Measurements from ENCODE around the gene SSTR1. TPM values are rescaled to one million over a fixed set of nuclear protein-coding genes. Genes with fewer than 3 reads are reported as not detected.

The SSTR1 gene
- total RNA-seq, 4 donors from 2014 or later, result 0.16 to 0.83 (median 0.33) TPM; not detected in 1

DNA sequence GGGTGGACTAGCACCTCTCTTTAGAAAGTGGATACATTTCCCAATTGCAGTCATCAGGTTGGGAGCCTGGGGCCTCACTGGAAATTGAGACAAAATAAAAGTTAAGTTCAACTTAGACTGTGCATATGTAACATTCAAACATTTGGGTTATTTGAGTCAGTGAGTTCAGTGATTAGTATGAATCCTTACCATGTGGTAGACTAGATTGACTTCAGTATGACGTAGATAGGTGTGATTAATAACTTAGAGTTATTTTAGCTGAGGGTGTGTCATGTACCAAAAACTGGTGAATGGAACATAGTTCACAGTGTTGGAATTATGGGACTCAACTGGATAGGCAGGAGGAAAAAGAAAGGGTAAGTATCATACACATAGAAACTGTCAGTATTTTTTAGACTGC lies 8.0 kb upstream of the SSTR1 start:
- H3K27ac ChIP-seq, result no peak overlapping the region
- no peak overlapping the region for H3K4me3 ChIP-seq
- TF ChIP-seq, protein P1, sequence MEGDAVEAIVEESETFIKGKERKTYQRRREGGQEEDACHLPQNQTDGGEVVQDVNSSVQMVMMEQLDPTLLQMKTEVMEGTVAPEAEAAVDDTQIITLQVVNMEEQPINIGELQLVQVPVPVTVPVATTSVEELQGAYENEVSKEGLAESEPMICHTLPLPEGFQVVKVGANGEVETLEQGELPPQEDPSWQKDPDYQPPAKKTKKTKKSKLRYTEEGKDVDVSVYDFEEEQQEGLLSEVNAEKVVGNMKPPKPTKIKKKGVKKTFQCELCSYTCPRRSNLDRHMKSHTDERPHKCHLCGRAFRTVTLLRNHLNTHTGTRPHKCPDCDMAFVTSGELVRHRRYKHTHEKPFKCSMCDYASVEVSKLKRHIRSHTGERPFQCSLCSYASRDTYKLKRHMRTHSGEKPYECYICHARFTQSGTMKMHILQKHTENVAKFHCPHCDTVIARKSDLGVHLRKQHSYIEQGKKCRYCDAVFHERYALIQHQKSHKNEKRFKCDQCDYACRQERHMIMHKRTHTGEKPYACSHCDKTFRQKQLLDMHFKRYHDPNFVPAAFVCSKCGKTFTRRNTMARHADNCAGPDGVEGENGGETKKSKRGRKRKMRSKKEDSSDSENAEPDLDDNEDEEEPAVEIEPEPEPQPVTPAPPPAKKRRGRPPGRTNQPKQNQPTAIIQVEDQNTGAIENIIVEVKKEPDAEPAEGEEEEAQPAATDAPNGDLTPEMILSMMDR (IDR thresholded peaks at IDR 0.05 in 4 of 5, conservative IDR thresholded peaks at IDR 0.05 in 1 of 5), result no peak
- no peak for TF ChIP-seq POLR2A (IDR thresholded peaks at IDR 0.05)
- ATAC-seq (no peak), DNase-seq (no peak)
- no peaks in the 10 kb centered on the region for H3K36me3 ChIP-seq
- in situ Hi-C loops (cut with MboI; ENCODE audit: low sequenced_read_pairs in 4 of 4) (no loop called here), intact Hi-C loops (cut with DNase I; ENCODE audit: low total_unique reads) (no loop called here)
- no peaks in the 10 kb centered on the region for H3K4me1 ChIP-seq
- H3K9me3 ChIP-seq, result no peaks in the 10 kb centered on the region
- H3K27me3 ChIP-seq, result no peaks in the 10 kb centered on the region

DNA sequence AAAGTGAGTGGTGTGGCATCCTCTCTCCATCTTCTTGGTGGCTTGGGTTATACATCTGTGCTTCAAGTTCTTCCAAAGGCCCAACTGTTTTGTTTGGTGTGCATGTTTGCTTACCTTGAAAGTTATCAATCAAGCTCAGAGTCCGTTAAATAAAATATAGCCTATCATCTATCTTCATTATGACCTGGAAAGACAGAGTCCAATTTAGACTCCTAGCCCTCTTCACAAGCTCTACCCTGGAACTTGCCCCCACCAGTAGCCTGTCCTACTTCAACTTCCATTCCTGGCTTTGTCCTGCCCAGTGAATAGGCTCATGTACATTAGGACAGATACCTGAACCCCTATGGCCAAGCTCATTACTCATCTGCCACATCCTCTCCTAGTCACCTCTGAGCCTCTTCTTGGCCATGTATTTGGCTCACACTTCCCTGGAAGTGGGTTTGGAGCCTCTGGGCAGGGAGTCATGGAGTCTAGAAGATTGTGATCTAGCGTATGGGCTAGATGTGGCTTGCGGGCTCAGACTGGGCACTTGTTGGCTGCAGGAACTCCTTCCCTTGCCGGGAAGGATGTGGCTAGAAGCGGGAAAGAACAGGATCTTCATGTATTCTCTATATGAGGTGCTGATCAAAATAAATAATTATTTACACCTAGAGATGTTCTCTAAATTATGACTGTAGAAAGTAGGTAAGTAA lies 6.4 kb upstream of the SSTR1 start:
- TF ChIP-seq, protein P1 (IDR thresholded peaks at IDR 0.05 in 4 of 5, conservative IDR thresholded peaks at IDR 0.05 in 1 of 5), result no peak
- no peak for TF ChIP-seq POLR2A (IDR thresholded peaks at IDR 0.05)

DNA sequence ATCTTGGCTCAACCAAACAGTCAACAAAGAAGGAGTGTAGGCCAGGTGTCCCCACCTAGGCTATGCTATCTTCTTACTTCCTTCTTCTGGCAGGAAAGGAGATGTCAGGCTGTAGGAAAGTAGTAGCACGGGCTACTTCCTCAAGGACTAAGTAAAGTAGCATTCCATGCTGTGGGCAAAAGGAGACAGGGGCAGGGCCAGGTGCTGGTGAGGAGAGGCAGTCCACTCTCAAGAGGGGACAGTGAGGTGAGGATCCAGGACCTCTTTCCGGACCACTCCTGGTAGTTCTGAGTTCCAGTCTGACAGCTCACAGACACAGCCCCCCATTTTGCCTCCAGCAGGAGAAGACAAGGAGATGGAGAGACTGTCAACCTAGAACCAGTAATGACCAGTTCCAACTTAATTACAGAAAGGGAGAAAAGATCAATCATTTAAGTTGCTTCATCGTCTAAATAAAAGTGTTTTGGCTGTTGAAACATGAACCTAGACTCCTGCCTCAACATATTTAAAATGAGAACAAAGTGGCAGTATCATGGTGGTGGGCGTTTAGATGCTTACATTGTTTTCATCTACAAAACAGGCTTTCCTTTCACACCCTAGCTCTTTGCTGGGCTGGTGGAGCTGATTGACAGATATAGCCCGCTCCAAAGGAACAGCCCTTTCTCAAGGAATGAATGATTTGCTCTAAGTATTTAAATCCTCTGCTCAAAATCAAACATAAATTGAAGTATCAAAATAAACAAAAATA lies 5.1 kb upstream of the SSTR1 start:
- Histone ChIP-seq H3K4me1 (no peaks in the 10 kb centered on the region), H3K9me3 (no peaks in the 10 kb centered on the region), H3K27me3 (peaks cover 0 to 12% (median 0%) of the 10 kb centered on the region in 3 donors), H3K4me3 (no peak overlapping the region), H3K36me3 (no peaks in the 10 kb centered on the region), H3K27ac (no peak overlapping the region)
- ATAC-seq (no peak), DNase-seq (no peak)
- in situ Hi-C loops (cut with MboI; ENCODE audit: low sequenced_read_pairs in 4 of 4) (no loop called here), intact Hi-C loops (cut with DNase I; ENCODE audit: low total_unique reads) (no loop called here)
- TF ChIP-seq, protein P1 (IDR thresholded peaks at IDR 0.05 in 4 of 5, conservative IDR thresholded peaks at IDR 0.05 in 1 of 5), result no peak
- TF ChIP-seq POLR2A (IDR thresholded peaks at IDR 0.05), result no peak

More for the DNA sequence above, 6.4 kb upstream of the SSTR1 start:
- Histone ChIP-seq H3K9me3 (no peaks in the 10 kb centered on the region), H3K4me3 (no peak overlapping the region), H3K27me3 (no peaks in the 10 kb centered on the region), H3K36me3 (no peaks in the 10 kb centered on the region), H3K27ac (no peak overlapping the region), H3K4me1 (no peaks in the 10 kb centered on the region)
- ATAC-seq, result no peak
- no peak for DNase-seq
- intact Hi-C loops (cut with DNase I; ENCODE audit: low total_unique reads), result no loop called here
- in situ Hi-C loops (cut with MboI; ENCODE audit: low sequenced_read_pairs in 4 of 4), result no loop called here

DNA sequence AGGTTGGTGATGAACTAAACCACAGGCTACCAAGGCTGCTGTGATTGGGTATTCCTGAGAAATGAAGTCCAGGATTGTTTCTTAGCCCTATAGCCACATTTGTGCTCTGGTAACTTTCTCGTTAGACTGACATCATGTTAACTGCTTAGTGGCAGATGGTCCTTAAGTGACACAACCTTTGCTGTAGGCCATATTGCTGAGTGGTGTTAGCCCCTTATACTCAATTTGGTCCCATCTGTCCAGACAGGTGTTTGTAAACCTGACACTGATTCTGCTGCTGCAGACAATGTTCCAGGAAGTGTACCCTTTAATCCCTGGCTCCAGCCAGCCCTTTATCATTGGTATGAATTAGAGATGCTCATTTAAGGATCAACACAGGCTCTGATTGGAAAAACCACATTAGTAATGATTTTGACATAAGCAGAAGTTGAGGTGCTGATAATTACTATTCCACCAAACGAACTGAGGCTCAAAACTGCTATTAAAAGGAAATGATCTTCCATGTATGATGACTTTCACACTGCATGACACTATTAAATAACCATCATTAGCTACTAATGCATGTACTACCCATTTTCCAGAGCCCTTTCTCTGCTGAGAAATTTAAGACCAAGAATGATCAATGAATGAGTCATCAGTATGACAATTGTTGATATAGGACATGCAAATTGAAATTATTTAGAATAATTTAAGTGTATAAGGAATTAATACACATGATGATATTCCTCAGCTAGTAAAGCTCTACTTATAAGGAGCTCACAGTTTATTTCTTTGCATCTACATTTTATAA lies 3.6 kb upstream of the SSTR1 start:
- peaks cover 8 to 24% (median 9%) of the 10 kb centered on the region in 3 donors for H3K27me3 ChIP-seq
- H3K4me1 ChIP-seq, result peaks cover 4 to 12% of the 10 kb centered on the region in 2 donors
- H3K27ac ChIP-seq, result no peak overlapping the region
- no peaks in the 10 kb centered on the region for H3K36me3 ChIP-seq
- no peaks in the 10 kb centered on the region for H3K9me3 ChIP-seq
- TF ChIP-seq POLR2A (IDR thresholded peaks at IDR 0.05), result no peak
- intact Hi-C loops (cut with DNase I; ENCODE audit: low total_unique reads), result no loop called here
- no peak overlapping the region for H3K4me3 ChIP-seq
- no peak for ATAC-seq
- in situ Hi-C loops (cut with MboI; ENCODE audit: low sequenced_read_pairs in 4 of 4), result no loop called here
- DNase-seq, result no peak

DNA sequence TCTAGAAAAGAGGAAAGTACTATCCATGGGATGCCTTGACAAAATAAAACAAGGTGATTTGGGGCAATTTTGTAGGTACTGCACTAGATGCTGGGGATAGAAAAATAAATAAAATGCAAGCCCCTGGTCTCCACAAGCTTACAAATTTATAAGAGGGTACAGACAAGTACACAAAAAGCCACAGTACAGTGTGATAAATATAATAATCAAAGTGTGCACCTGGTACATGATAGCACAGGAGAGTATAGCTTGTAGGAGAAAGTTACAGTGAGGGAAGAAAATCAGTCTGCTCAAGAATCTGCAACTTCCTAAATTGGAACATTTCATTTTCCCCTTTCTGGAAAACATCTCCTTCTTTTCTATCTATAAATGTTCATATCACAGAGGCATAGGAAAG lies 3.0 kb upstream of the SSTR1 start:
- in situ Hi-C loops (cut with MboI; ENCODE audit: low sequenced_read_pairs in 4 of 4) (no loop called here), intact Hi-C loops (cut with DNase I; ENCODE audit: low total_unique reads) (no loop called here)
- no peak overlapping the region for H3K4me3 ChIP-seq
- TF ChIP-seq, protein P1 (IDR thresholded peaks at IDR 0.05 in 4 of 5, conservative IDR thresholded peaks at IDR 0.05 in 1 of 5), result no peak
- no peak for TF ChIP-seq POLR2A (IDR thresholded peaks at IDR 0.05)
- DNase-seq, result no peak
- no peaks in the 10 kb centered on the region for H3K36me3 ChIP-seq
- peaks cover 8 to 30% (median 15%) of the 10 kb centered on the region in 3 donors for H3K27me3 ChIP-seq
- H3K4me1 ChIP-seq, result peaks cover 4 to 12% of the 10 kb centered on the region in 2 donors
- no peaks in the 10 kb centered on the region for H3K9me3 ChIP-seq
- no peak overlapping the region for H3K27ac ChIP-seq
- no peak for ATAC-seq

Data from gastrocnemius medialis (tissue), 4 donors.